GM21423 (cell line): ENCODE data around the gene CDC42EP1.
"Not testable (repeated sequence)": the region's sequence is repeated elsewhere in the genome, so short reads cannot be mapped to it uniquely, and the experiment has no call there.

Experiments
- ATAC-seq: cut with Tn5 transposase; IDR thresholded peaks from one replicate; pipeline ENCODE4 v1.9.1; 2021; ENCODE audit warnings: mild to moderate bottlenecking, moderate library complexity; ENCODE audit not compliant: unreplicated experiment

The CDC42EP1 gene

GRCh38 chr22:37559901-37560607, at the start of gene CDC42EP1:
Gene CDC42EP1, plus strand, starts transcription at chr22:37560480. Its CDS starts 5,870 bp downstream, at chr22:37566350.
- ATAC-seq, result no peak

- no peak for ATAC-seq
These were observed 48.7 kb upstream of the CDC42EP1 start for GRCh38 chr22:37511395-37512104.

GRCh38 chr22:37514526-37515051, 45.7 kb upstream of the CDC42EP1 start:
- no peak for ATAC-seq

GRCh38 chr22:37515901-37516300, 44.4 kb upstream of the CDC42EP1 start:
- ATAC-seq, result no peak

GRCh38 chr22:37516456-37516855, 43.8 kb upstream of the CDC42EP1 start:
- ATAC-seq, result no peak

- ATAC-seq, result no peak
These were observed 42.3 kb upstream of the CDC42EP1 start for GRCh38 chr22:37517826-37518450.

GRCh38 chr22:37518509-37519267, 41.6 kb upstream of the CDC42EP1 start:
- ATAC-seq, result no peak

GRCh38 chr22:37519268-37520195, 40.7 kb upstream of the CDC42EP1 start, which contains the start of gene CARD10:
Gene CARD10, minus strand, starts transcription at chr22:37519415. Its CDS starts 215 bp downstream, at chr22:37519200.
- ATAC-seq, result no peak

GRCh38 chr22:37520776-37521191, 39.5 kb upstream of the CDC42EP1 start:
- ATAC-seq, result no peak

GRCh38 chr22:37521236-37521739, 39.0 kb upstream of the CDC42EP1 start:
- no peak for ATAC-seq

GRCh38 chr22:37522482-37522881, 37.8 kb upstream of the CDC42EP1 start:
- ATAC-seq, result no peak

GRCh38 chr22:37525073-37525745, 35.1 kb upstream of the CDC42EP1 start:
- ATAC-seq, result no peak

GRCh38 chr22:37525746-37526350, 34.4 kb upstream of the CDC42EP1 start:
- no peak for ATAC-seq

- ATAC-seq, result no peak
These were observed 33.9 kb upstream of the CDC42EP1 start for GRCh38 chr22:37526376-37526775.

GRCh38 chr22:37527081-37527752, 33.1 kb upstream of the CDC42EP1 start:
- ATAC-seq, result not testable (repeated sequence)

- not testable (repeated sequence) for ATAC-seq
These were observed 32.3 kb upstream of the CDC42EP1 start for GRCh38 chr22:37527952-37528351.

- ATAC-seq, result no peak
These were observed 30.5 kb upstream of the CDC42EP1 start for GRCh38 chr22:37529652-37530345.
